GM23248 (cell line): ENCODE measurements around the gene ADGRA3. TPM values are rescaled to one million over a fixed set of nuclear protein-coding genes. Genes with fewer than 3 reads are reported as not detected.
A peak's percentile ranks its signal among the peaks of the same experiment; 100 is the strongest.
"Not testable (repeated sequence)": the region's sequence is repeated elsewhere in the genome, so short reads cannot be mapped to it uniquely, and the experiment has no call there.

ENCODE experiments used
- DNase-seq: peaks from one replicate; pipeline ENCODE4 v3.0.0-alpha.2; 2015
- H2AFZ ChIP-seq: fragments of 200-600 bp; sonication (generic); 2 replicates; pipeline ENCODE4 v1.6.1; 2016; ENCODE audit warnings: antibody characterized with exemption
- H3F3A ChIP-seq: fragments of 200-600 bp; sonication (generic); 2 replicates; pipeline ENCODE4 v1.6.1; 2016; ENCODE audit warnings: mild to moderate bottlenecking, antibody characterized with exemption, mixed run types; ENCODE audit not compliant: insufficient read depth
- H3K27ac ChIP-seq: fragments of 200-600 bp; sonication (generic); 2 replicates; pipeline ENCODE4 v1.5.1; 2016; ENCODE audit warnings: mild to moderate bottlenecking
- H3K27me3 ChIP-seq: fragments of 200-600 bp; sonication (generic); replicated peaks from 2 replicates; pipeline ENCODE4 v1.6.1; 2016; ENCODE audit warnings: mild to moderate bottlenecking; ENCODE audit not compliant: insufficient read depth
- H3K36me3 ChIP-seq: fragments of 200-600 bp; sonication (generic); 2 replicates; pipeline ENCODE4 v1.6.1; 2016; ENCODE audit warnings: low read depth, mild to moderate bottlenecking
- H3K4me1 ChIP-seq: fragments of 200-600 bp; sonication (generic); 2 replicates; pipeline ENCODE4 v1.6.1; 2016; ENCODE audit warnings: mild to moderate bottlenecking; ENCODE audit not compliant: insufficient read depth
- H3K4me2 ChIP-seq: fragments of 200-600 bp; sonication (generic); one replicate; pipeline ENCODE4 v1.6.1; 2016; ENCODE audit warnings: mild to moderate bottlenecking; ENCODE audit not compliant: unreplicated experiment
- H3K4me3 ChIP-seq: fragments of 200-600 bp; sonication (generic); 2 replicates; pipeline ENCODE4 v1.5.1; 2016; ENCODE audit warnings: mild to moderate bottlenecking
- H3K79me2 ChIP-seq: fragments of 200-600 bp; sonication (generic); 2 replicates; pipeline ENCODE4 v1.6.1; 2016; ENCODE audit warnings: mild to moderate bottlenecking; ENCODE audit not compliant: insufficient read depth
- H3K9ac ChIP-seq: fragments of 200-600 bp; sonication (generic); 2 replicates; pipeline ENCODE4 v1.6.1; 2016; ENCODE audit warnings: mild to moderate bottlenecking
- H3K9me2 ChIP-seq: fragments of 200-600 bp; sonication (generic); 2 replicates; pipeline ENCODE4 v1.6.1; 2016; ENCODE audit warnings: mixed run types, mild to moderate bottlenecking, moderate library complexity; ENCODE audit not compliant: insufficient read depth
- H3K9me3 ChIP-seq: fragments of 200-600 bp; sonication (generic); one replicate; pipeline ENCODE4 v1.6.1; 2017; ENCODE audit warnings: low read depth
- H4K20me1 ChIP-seq: fragments of 200-600 bp; sonication (generic); 2 replicates; pipeline ENCODE4 v1.6.0; 2016; ENCODE audit not compliant: insufficient read depth
- EZH2 ChIP-seq: fragments of 200-600 bp; sonication (generic); IDR thresholded peaks from 2 replicates; pipeline ENCODE4 v1.6.1; 2018; ENCODE audit warnings: antibody characterized with exemption, mild to moderate bottlenecking; ENCODE audit not compliant: insufficient read depth, poor library complexity, severe bottlenecking
- EZH2phosphoT487 ChIP-seq: fragments of 200-600 bp; sonication (generic); IDR thresholded peaks from 2 replicates; pipeline ENCODE4 v1.6.1; 2018; ENCODE audit warnings: antibody characterized with exemption, moderate library complexity, mild to moderate bottlenecking, low read depth; ENCODE audit not compliant: insufficient read depth
- WGBS, 2 experiments: methylation state at CpG; one replicate each; pipeline ENCODE4 v1.1.6; 2015 to 2017; ENCODE audit warnings: low lambda C conversion rate in 2 of 2, low coverage in 1 of 2; ENCODE audit errors: missing lambda C conversion rate in 2 of 2; 5-methylcytosine and 5-hydroxymethylcytosine counted together
- in situ Hi-C: fragments of 300-500 bp; cut with MboI; formaldehyde crosslinking; loops from 2 replicates; pipeline ENCODE4 v1.15.0; 2020
- polyA plus RNA-seq: library from polyadenylated mRNA; unstranded; fragments of >200 nt; fragmentation: Nextera tagmentation; extraction: Ambion mirVana; gene quantifications from 2 replicates; pipeline ENCODE4 v1.2.1, GENCODE V29; 2016
- total RNA-seq: library from RNA; depleted of rRNA; stranded (reverse); fragments of >200 nt; shearing (Covaris generic); gene quantifications from 2 replicates; pipeline ENCODE4 v1.2.3, GENCODE V29; 2014

Gene ADGRA3
- total and polyA plus RNA-seq, 2 experiments from 2014 or later = 1.1 to 7.8 TPM

DNA sequence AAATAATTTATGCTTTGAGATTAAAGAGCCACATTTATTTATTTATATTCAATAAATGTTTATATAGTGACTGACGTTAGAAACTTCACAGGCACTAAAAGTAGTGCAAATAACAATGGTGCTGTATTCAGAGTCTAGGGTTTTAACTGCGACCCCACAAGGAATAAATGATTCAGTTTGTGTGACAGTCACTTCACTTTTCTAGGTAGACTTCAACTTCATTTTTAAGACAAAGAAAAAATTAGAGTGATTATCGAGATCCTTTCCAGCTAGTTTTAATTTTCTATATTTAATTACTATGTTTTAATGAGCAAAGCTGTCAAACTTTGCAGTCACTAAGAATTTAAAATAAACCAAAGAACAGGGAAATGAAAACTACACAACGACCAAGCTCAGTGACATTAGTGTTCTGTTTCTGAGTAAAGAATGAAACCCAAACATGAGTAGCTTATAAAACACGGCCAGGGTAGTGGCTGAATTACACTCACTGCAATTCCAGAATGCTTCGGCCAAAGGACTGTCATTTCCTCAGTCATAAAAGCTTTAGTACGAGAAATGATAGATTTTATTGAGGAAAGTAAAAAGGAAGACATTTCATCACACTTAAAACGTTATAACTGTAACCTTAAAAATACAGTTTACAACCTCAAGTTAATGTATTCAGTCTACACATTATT lies 38.6 kb downstream of the ADGRA3 start:
- H3K9me2 ChIP-seq = no peaks in the 10 kb centered on the region
- peaks cover 9% of the 10 kb centered on the region for H3K4me1 ChIP-seq
- H3K27ac ChIP-seq = no peak overlapping the region
- TF ChIP-seq EZH2phosphoT487 = no peak
- no peak for TF ChIP-seq EZH2
- H3F3A ChIP-seq = peaks cover 15% of the 10 kb centered on the region
- no peak overlapping the region for H3K4me3 ChIP-seq
- no peak overlapping the region for H2AFZ ChIP-seq
- H3K36me3 ChIP-seq = no peaks in the 10 kb centered on the region
- H4K20me1 ChIP-seq = no peaks in the 10 kb centered on the region
- in situ Hi-C loops = no loop called here
- H3K27me3 ChIP-seq = no peaks in the 10 kb centered on the region
- H3K9me3 ChIP-seq = no peaks in the 10 kb centered on the region
- 61 to 65% methylated on average over 8 of the region's 8 CpGs for WGBS, 2 experiments
- H3K79me2 ChIP-seq = no peaks in the 10 kb centered on the region
- no peak overlapping the region for H3K9ac ChIP-seq
- DNase-seq = no peak
- no peak overlapping the region for H3K4me2 ChIP-seq

DNA sequence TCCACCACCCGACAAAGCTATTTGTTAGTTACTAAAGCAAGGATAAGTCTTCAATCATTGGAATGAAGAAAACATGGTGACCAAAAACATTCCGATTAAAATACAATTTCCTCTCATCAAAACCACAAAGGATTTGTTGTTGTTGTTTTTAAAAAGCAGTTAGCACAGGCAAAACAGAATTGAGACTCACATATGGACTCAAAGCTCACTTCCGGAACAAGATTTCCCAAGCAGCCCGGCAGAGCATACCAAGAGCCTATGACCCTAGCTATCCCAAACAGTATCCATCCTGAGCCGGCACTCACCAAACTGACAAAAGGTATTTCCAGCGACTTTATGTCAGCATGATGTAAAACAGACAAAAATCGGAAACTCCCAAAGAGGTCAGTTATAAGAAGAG lies 39.9 kb downstream of the ADGRA3 start:
- Histone ChIP-seq H3K9ac (no peak overlapping the region), H4K20me1 (no peaks in the 10 kb centered on the region), H3K27ac (no peak overlapping the region), H3K9me3 (no peaks in the 10 kb centered on the region), H3K27me3 (no peaks in the 10 kb centered on the region), H3K9me2 (no peaks in the 10 kb centered on the region), H3F3A (peaks cover 15% of the 10 kb centered on the region), H3K4me1 (peaks cover 9% of the 10 kb centered on the region), H3K36me3 (no peaks in the 10 kb centered on the region), H3K79me2 (no peaks in the 10 kb centered on the region), H2AFZ (no peak overlapping the region), H3K4me3 (no peak overlapping the region), H3K4me2 (no peak overlapping the region)
- TF ChIP-seq EZH2phosphoT487 (no peak), EZH2 (no peak)
- in situ Hi-C loops = no loop called here
- no peak for DNase-seq
- WGBS, 2 experiments = 96 to 97% methylated on average over 7 of the region's 7 CpGs

DNA sequence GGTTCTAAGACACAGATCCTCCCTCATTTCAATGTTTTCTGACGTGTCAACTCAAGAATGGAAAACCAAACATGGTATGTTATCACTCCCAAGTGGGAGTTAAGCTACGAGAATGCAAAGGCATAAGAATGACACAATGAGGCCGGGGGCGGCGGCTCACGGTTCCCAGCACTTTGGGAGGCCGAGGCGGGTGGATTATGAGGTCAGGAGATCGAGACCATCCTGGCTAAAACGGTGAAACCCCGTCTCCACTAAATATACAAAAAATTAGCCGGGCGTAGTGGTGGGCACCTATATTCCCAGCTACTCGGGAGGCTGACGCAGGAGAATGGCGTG lies 40.6 kb downstream of the ADGRA3 start:
- H2AFZ ChIP-seq = not testable (repeated sequence)

GRCh38 chr4:22474636-22475310 lies 41.1 kb downstream of the ADGRA3 start:
- DNase-seq = peak; percentile 27
- no peak for TF ChIP-seq EZH2phosphoT487
- TF ChIP-seq EZH2 = no peak
- no peak overlapping the region for H3K4me2 ChIP-seq
- H3K79me2 ChIP-seq = no peaks in the 10 kb centered on the region
- no peak overlapping the region for H3K4me3 ChIP-seq
- no peaks in the 10 kb centered on the region for H3K9me3 ChIP-seq
- H3K4me1 ChIP-seq = peaks cover 9% of the 10 kb centered on the region
- H3K27ac ChIP-seq = no peak overlapping the region
- no peak overlapping the region for H2AFZ ChIP-seq
- H3K27me3 ChIP-seq = no peaks in the 10 kb centered on the region
- no peaks in the 10 kb centered on the region for H4K20me1 ChIP-seq
- H3K36me3 ChIP-seq = no peaks in the 10 kb centered on the region
- H3F3A ChIP-seq = peaks cover 15% of the 10 kb centered on the region
- in situ Hi-C loops = no loop called here
- H3K9me2 ChIP-seq = no peaks in the 10 kb centered on the region
- H3K9ac ChIP-seq = no peak overlapping the region
- 89 to 93% methylated on average over 5 of the region's 5 CpGs for WGBS, 2 experiments

More for the DNA sequence above, 40.6 kb downstream of the ADGRA3 start:
- DNase-seq, H3K9ac ChIP-seq, H3K27ac ChIP-seq, H3K4me2 ChIP-seq, H3K9me2 ChIP-seq, H4K20me1 ChIP-seq, H3K4me3 ChIP-seq, H3K9me3 ChIP-seq, H3K4me1 ChIP-seq, H3K36me3 ChIP-seq, H3K27me3 ChIP-seq, in situ Hi-C loops, H3K79me2 ChIP-seq: not testable (repeated sequence)
- 95 to 99% methylated on average over 11 to 16 of the region's 16 CpGs for WGBS, 2 experiments
- H3F3A ChIP-seq = peaks cover 15% of the 10 kb centered on the region
